ENCODE data around the gene AIF1L. TPM values are rescaled to one million over a fixed set of nuclear protein-coding genes. Genes with fewer than 3 reads are reported as not detected.

AIF1L gene
- total RNA-seq, 1 experiment from 2014 or later, result 103 TPM

- TF ChIP-seq AFF4 (CRISPR knock-in tag; IDR thresholded peaks at IDR 0.05; ENCODE audit: borderline replicate concordance) (no peak), ZNF423 (CRISPR knock-in tag; IDR thresholded peaks at IDR 0.05) (no peak), MXD4 (CRISPR knock-in tag; IDR thresholded peaks at IDR 0.05; ENCODE audit: borderline replicate concordance) (no peak), ZBTB43 (CRISPR knock-in tag; IDR thresholded peaks at IDR 0.05) (no peak), SP1 (CRISPR knock-in tag; conservative IDR thresholded peaks at IDR 0.05) (no peak)
Observed at GRCh38 chr9:131081868-131082267, 14.5 kb upstream of the AIF1L start (continued).

- no peaks in the 10 kb centered on the region for H3K27me3 Mint-ChIP-seq (ENCODE audit: low read depth)
- no peaks in the 10 kb centered on the region; the same call in 1 of the 2 replicates for H3K36me3 Mint-ChIP-seq
- H3K4me3 Mint-ChIP-seq, result no peak overlapping the region
- POLR2A ChIA-PET, result no interaction called here
- no peak for ATAC-seq
- H3K27ac Mint-ChIP-seq, result no peak overlapping the region
- CTCF ChIA-PET, result interaction anchor here (1.1 kb wide), 1 partner anchor 13 kb away, joined by 3 read pairs; no protein-coding TSS in a partner anchor
- DNase-seq (ENCODE audit: low spot score), result no peak
- H3K9me3 Mint-ChIP-seq, result no peaks in the 10 kb centered on the region
- no peaks in the 10 kb centered on the region for H3K4me1 Mint-ChIP-seq
- TF ChIP-seq ATF3 (CRISPR knock-in tag; conservative IDR thresholded peaks at IDR 0.05) (no peak), ZNF232 (CRISPR knock-in tag; IDR thresholded peaks at IDR 0.05) (no peak), ZNF512 (CRISPR knock-in tag; IDR thresholded peaks at IDR 0.05; ENCODE audit: borderline replicate concordance) (no peak), MLX (CRISPR knock-in tag; IDR thresholded peaks at IDR 0.05) (no peak), ZMAT4 (CRISPR knock-in tag; IDR thresholded peaks at IDR 0.05) (no peak), NFYB (CRISPR knock-in tag; conservative IDR thresholded peaks at IDR 0.05; ENCODE audit: low read depth) (no peak), MAX (CRISPR knock-in tag; IDR thresholded peaks at IDR 0.05) (no peak), USF2 (CRISPR knock-in tag; IDR thresholded peaks at IDR 0.05) (no peak), TEAD1 (CRISPR knock-in tag; IDR thresholded peaks at IDR 0.05) (no peak), ZNF219 (CRISPR knock-in tag; IDR thresholded peaks at IDR 0.05; ENCODE audit: borderline replicate concordance) (no peak), ZBTB43 (CRISPR knock-in tag; IDR thresholded peaks at IDR 0.05) (no peak), IRF1 (CRISPR knock-in tag; IDR thresholded peaks at IDR 0.05) (no peak), E2F1 (CRISPR knock-in tag; IDR thresholded peaks at IDR 0.05) (no peak), ZNF416 (CRISPR knock-in tag; IDR thresholded peaks at IDR 0.05) (no peak)
Observed at GRCh38 chr9:131082774-131083512, 13.4 kb upstream of the AIF1L start.
